ENCODE measurements around the gene GLCCI1. TPM values are rescaled to one million over a fixed set of nuclear protein-coding genes. Genes with fewer than 3 reads are reported as not detected.

The GLCCI1 gene
- total and polyA plus RNA-seq, 2 donors (not counting 3 experiments of a cell fraction or from before 2014, with no cell fraction given): 2.3 to 5.6 TPM

- H2AFZ ChIP-seq (ENCODE audit: low read depth, low read length): no peak overlapping the region
- TF ChIP-seq POLR2AphosphoS5 (IDR thresholded peaks at IDR 0.05; ENCODE audit: insufficient read depth, low read depth, low read length) (no peak), CTCF (IDR thresholded peaks at IDR 0.05; ENCODE audit: extremely low read depth in 1 of 2, insufficient read depth in 1 of 2, low read depth in 1 of 2, low read length in 2 of 2) (no peak), FOS (IDR thresholded peaks at IDR 0.05; ENCODE audit: borderline replicate concordance, insufficient read depth, low read length) (no peak), EZH2 (IDR thresholded peaks at IDR 0.05; ENCODE audit: borderline replicate concordance, low read depth, low read length, severe bottlenecking) (no peak), JUN (IDR thresholded peaks at IDR 0.05; ENCODE audit: borderline replicate concordance, insufficient read depth, insufficient read length, low read depth) (no peak), MYC (IDR thresholded peaks at IDR 0.05; ENCODE audit: low read depth, low read length) (no peak), POLR2A (IDR thresholded peaks at IDR 0.05; ENCODE audit: low read depth, low read length) (no peak), GATA2 (IDR thresholded peaks at IDR 0.05; ENCODE audit: insufficient read depth, insufficient read length, low read depth, low read length) (no peak)
- TF ChIP-seq, protein P1, sequence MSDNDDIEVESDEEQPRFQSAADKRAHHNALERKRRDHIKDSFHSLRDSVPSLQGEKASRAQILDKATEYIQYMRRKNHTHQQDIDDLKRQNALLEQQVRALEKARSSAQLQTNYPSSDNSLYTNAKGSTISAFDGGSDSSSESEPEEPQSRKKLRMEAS (IDR thresholded peaks at IDR 0.05; ENCODE audit: insufficient read depth, insufficient read length): no peak
- BruUV-seq (replicated peaks): no TSS peak
- POLR2A ChIA-PET: no interaction called here
- no peaks in the 10 kb centered on the region for H3K9me1 ChIP-seq (replicated peaks; ENCODE audit: control insufficient read depth, extremely low read depth, insufficient read depth, low read length)
- no peak overlapping the region for H3K9ac ChIP-seq (replicated peaks; ENCODE audit: extremely low read depth, insufficient read depth, low read length)
- no peaks in the 10 kb centered on the region for H3K9me3 ChIP-seq (replicated peaks; ENCODE audit: control insufficient read depth, insufficient read depth, low read length)
- no peaks in the 10 kb centered on the region for H4K20me1 ChIP-seq (replicated peaks; ENCODE audit: control insufficient read depth, extremely low read depth, insufficient read depth, low read length)
- peaks cover 0 to 12% of the 10 kb centered on the region in 2 experiments for H3K36me3 ChIP-seq (ENCODE audit: control insufficient read depth in 2 of 2, extremely low read depth in 1 of 2, insufficient read depth in 2 of 2, low read length in 2 of 2)
- no peaks in the 10 kb centered on the region for H3K27me3 ChIP-seq (ENCODE audit: control insufficient read depth in 2 of 2, insufficient read depth in 2 of 2, low read length in 2 of 2)
- CTCF ChIA-PET: no interaction called here
- H3K79me2 ChIP-seq (ENCODE audit: control insufficient read depth, insufficient read depth, low read length): no peaks in the 10 kb centered on the region
- H3K27ac ChIP-seq (ENCODE audit: insufficient read depth, low read depth, low read length): no peak overlapping the region
- H3K4me1 ChIP-seq (ENCODE audit: control insufficient read depth, extremely low read depth, insufficient read depth, low read length): no peaks in the 10 kb centered on the region
- intact Hi-C loops (cut with micrococcal nuclease): no loop called here
- no peak overlapping the region for H3K4me3 ChIP-seq (replicated peaks in 1 of 3; ENCODE audit: insufficient read depth in 1 of 3, low read depth in 1 of 3, low read length in 3 of 3)
- DNase-seq (ENCODE audit: low read depth, low spot score) (no peak), FAIRE-seq (no peak)
- dilution Hi-C loops (cut with MboI; ENCODE audit: extremely low pct_ligation_motif_present, low sequenced_read_pairs): no loop called here
- no peak overlapping the region for H3K4me2 ChIP-seq (ENCODE audit: insufficient read depth, low read length)
Measured at GRCh38 chr7:8121243-8121642, 152.6 kb downstream of the GLCCI1 start.
